NCI-H1417 (cell line): ENCODE results near the gene GAGE12F.
"Not testable (repeated sequence)": the region's sequence is repeated elsewhere in the genome, so short reads cannot be mapped to it uniquely, and the experiment has no call there.

Experiments used
- DNase-seq, 3 experiments: peaks; one replicate each; lab custom pipeline; 2025; lab: John Stamatoyannopoulos, UW

The GAGE12F gene, protein sequence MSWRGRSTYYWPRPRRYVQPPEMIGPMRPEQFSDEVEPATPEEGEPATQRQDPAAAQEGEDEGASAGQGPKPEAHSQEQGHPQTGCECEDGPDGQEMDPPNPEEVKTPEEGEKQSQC

GRCh38 chrX:49560542-49560941, at the start of gene GAGE12F:
Gene GAGE12F (plus strand): TSS chrX:49560842. CDS start chrX:49561997, 1,155 bp downstream.
- DNase-seq = not testable (repeated sequence)

DNA sequence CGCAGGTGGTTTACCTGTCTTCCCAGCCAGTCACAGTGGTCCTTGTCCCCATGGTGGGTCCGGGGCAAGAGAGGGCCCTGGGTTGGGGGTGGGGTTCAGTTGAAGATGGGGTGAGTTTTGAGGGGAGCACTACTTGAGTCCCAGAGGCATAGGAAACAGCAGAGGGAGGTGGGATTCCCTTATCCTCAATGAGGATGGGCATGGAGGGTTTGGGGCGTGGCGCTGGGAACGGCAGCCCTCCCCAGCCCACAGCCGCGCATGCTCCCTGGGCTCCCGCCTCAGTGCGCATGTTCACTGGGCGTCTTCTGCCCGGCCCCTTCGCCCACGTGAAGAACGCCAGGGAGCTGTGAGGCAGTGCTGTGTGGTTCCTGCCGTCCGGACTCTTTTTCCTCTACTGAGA, 28.8 kb upstream of the GAGE12F start, which contains the start of gene GAGE12C:
Gene GAGE12C (plus strand): TSS at position 301 of the 400 bp plus-strand sequence. CDS start 1,155 bp downstream, outside the sequence.
- DNase-seq = not testable (repeated sequence)

- DNase-seq = not testable (repeated sequence)
These were observed 19.2 kb upstream of the GAGE12F start, which contains the start of gene GAGE12D for GRCh38 chrX:49541433-49541832. Gene GAGE12D (plus strand): TSS chrX:49541733. CDS start chrX:49542888, 1,155 bp downstream.

DNA sequence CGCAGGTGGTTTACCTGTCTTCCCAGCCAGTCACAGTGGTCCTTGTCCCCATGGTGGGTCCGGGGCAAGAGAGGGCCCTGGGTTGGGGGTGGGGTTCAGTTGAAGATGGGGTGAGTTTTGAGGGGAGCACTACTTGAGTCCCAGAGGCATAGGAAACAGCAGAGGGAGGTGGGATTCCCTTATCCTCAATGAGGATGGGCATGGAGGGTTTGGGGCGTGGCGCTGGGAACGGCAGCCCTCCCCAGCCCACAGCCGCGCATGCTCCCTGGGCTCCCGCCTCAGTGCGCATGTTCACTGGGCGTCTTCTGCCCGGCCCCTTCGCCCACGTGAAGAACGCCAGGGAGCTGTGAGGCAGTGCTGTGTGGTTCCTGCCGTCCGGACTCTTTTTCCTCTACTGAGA, 9.7 kb upstream of the GAGE12F start, which contains the start of gene GAGE12E:
Gene GAGE12E (plus strand): TSS at position 301 of the 400 bp plus-strand sequence. CDS start 1,155 bp downstream, outside the sequence.
- DNase-seq = not testable (repeated sequence)

DNA sequence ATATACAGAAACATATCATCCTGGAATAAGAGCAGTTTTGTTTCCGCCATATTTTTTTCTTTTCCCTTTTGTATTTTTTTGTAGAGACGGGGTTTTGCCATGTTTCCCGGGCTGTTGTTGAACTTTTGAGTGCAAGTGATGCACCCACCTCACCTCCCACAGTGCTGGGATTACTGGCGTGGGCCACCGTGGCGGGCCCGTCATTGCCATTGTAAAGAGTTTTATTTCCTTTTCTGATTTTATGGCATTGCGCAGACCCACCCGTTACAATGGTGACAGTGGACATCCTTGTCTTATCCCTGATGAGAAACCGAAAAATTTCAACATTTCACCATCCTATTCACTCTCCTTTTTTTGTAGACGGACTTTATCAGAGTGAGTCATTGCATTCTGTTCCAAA, 8.1 kb downstream of the GAGE12F start:
- DNase-seq = not testable (repeated sequence)

- not testable (repeated sequence) for DNase-seq
These were observed 8.5 kb downstream of the GAGE12F start for GRCh38 chrX:49569152-49569551.

- not testable (repeated sequence) for DNase-seq
These were observed 9.5 kb downstream of the GAGE12F start, which contains the start of gene GAGE12G for GRCh38 chrX:49570100-49570499. Gene GAGE12G (plus strand): TSS chrX:49570400. CDS start chrX:49571555, 1,155 bp downstream.

GRCh38 chrX:49579649-49580048, 19.0 kb downstream of the GAGE12F start, which contains the start of gene GAGE12H:
Gene GAGE12H (plus strand): TSS chrX:49579949. CDS start chrX:49581104, 1,155 bp downstream.
- DNase-seq = not testable (repeated sequence)

GRCh38 chrX:49589196-49589595, 28.6 kb downstream of the GAGE12F start, which contains the start of gene GAGE2A:
Gene GAGE2A (plus strand): TSS chrX:49589496. CDS start chrX:49590651, 1,155 bp downstream.
- DNase-seq = not testable (repeated sequence)

- DNase-seq = not testable (repeated sequence)
These were observed 29.3 kb downstream of the GAGE12F start for GRCh38 chrX:49589769-49590478.

DNA sequence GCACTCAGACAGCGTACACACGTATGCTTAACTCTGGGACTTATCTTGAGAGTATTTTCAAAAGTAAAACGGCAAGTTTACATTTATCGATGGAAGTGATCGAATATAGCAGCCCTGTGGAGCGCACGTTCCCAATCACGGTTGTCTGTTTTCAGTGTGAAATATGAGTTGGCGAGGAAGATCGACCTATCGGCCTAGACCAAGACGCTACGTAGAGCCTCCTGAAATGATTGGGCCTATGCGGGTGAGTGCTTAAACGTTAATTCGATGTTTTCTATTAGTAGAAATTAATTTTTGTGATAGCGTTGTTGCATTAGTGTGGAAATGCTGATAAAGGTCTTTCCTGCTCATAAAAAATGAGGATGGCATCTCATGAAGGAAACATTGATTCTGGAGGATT, 29.8 kb downstream of the GAGE12F start:
- not testable (repeated sequence) for DNase-seq

GRCh38 chrX:49598720-49599119, 38.1 kb downstream of the GAGE12F start, which contains the start of gene GAGE1:
Gene GAGE1 (plus strand): TSS chrX:49599020. CDS start chrX:49600175, 1,155 bp downstream.
- not testable (repeated sequence) for DNase-seq

DNA sequence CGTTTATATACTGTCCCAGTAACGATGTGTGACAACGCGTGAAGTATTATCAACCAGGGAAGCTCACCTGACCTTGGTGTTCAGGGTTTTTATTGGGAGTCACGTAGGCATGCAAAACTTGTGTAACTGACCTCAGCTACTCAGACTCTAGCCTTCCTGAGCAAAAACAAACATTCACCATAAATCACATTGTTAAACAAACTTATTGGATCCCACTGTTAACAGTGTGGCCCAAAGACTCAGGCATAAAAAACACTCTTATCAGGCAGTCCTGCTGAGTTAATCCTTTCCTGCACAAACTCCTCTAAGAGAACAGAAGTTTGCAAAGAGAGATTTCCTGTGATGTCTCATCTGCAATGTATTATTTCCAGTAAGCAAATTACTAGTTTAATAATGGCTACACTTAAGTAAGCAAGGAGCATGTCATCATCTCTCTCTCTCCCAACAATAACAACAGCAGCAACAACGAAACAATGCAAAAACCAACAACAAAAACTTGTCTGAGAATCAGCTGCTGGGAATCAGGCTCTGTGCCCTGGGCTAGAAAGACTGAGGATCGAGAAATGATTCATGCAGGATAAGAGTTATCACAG, 50.2 kb downstream of the GAGE12F start:
- DNase-seq = no peak
